Activated naive CD8-positive, alpha-beta T cell treated with anti-CD3 and anti-CD28 coated beads, Interleukin-2, amount 50 U/mL, for 24 hours (primary cell): Measurements from ENCODE around the gene LUZP2.

Experiments
- ATAC-seq: fragments of 150-1000 bp; cut with Tn5 transposase; one replicate; pipeline ENCODE4 v1.10.0; 2021
- DNase-seq: peaks from one replicate; pipeline ENCODE4 v3.0.0; 2021
- H3K27ac Mint-ChIP-seq: one replicate; pipeline ENCODE4 v1.8.0; 2021; ENCODE audit warnings: mild to moderate bottlenecking, mixed read lengths
- H3K27me3 Mint-ChIP-seq: one replicate; pipeline ENCODE4 v1.8.0; 2021; ENCODE audit warnings: mixed read lengths
- H3K36me3 Mint-ChIP-seq: one replicate; pipeline ENCODE4 v1.8.0; 2021; ENCODE audit warnings: low read depth, mixed read lengths
- H3K4me1 Mint-ChIP-seq: one replicate; pipeline ENCODE4 v1.8.0; 2021; ENCODE audit warnings: mixed read lengths
- H3K4me3 Mint-ChIP-seq: one replicate; pipeline ENCODE4 v1.8.0; 2021; ENCODE audit warnings: mild to moderate bottlenecking, moderate library complexity, mixed read lengths
- H3K9me3 Mint-ChIP-seq: one replicate; pipeline ENCODE4 v1.8.0; 2021; ENCODE audit warnings: mixed read lengths

Gene LUZP2

GRCh38 chr11:24516638-24517037, 19.8 kb downstream of the LUZP2 start:
- DNase-seq (no peak), ATAC-seq (no peak)
- no peaks in the 10 kb centered on the region for H3K4me1 Mint-ChIP-seq
- no peak overlapping the region for H3K27ac Mint-ChIP-seq
- H3K27me3 Mint-ChIP-seq = no peaks in the 10 kb centered on the region
- H3K4me3 Mint-ChIP-seq = no peak overlapping the region
- peaks cover 7% of the 10 kb centered on the region for H3K9me3 Mint-ChIP-seq
- no peaks in the 10 kb centered on the region for H3K36me3 Mint-ChIP-seq

- Mint-ChIP-seq H3K27ac (no peak overlapping the region), H3K36me3 (no peaks in the 10 kb centered on the region), H3K4me1 (no peaks in the 10 kb centered on the region), H3K4me3 (no peak overlapping the region), H3K9me3 (peaks cover 4% of the 10 kb centered on the region), H3K27me3 (no peaks in the 10 kb centered on the region)
- no peak for DNase-seq
- ATAC-seq = no peak
Observed at GRCh38 chr11:24521601-24522000, 24.7 kb downstream of the LUZP2 start.

GRCh38 chr11:24524156-24524555, 27.3 kb downstream of the LUZP2 start:
- DNase-seq (no peak), ATAC-seq (no peak)
- no peaks in the 10 kb centered on the region for H3K27me3 Mint-ChIP-seq
- no peak overlapping the region for H3K4me3 Mint-ChIP-seq
- H3K9me3 Mint-ChIP-seq = peaks cover 4% of the 10 kb centered on the region
- H3K4me1 Mint-ChIP-seq = no peaks in the 10 kb centered on the region
- H3K27ac Mint-ChIP-seq = no peak overlapping the region
- no peaks in the 10 kb centered on the region for H3K36me3 Mint-ChIP-seq

- ATAC-seq (no peak), DNase-seq (no peak)
- Mint-ChIP-seq H3K27me3 (no peaks in the 10 kb centered on the region), H3K4me1 (no peaks in the 10 kb centered on the region), H3K27ac (no peak overlapping the region), H3K9me3 (peaks cover 16% of the 10 kb centered on the region), H3K4me3 (no peak overlapping the region), H3K36me3 (no peaks in the 10 kb centered on the region)
Observed at GRCh38 chr11:24531528-24531927, 34.7 kb downstream of the LUZP2 start.

GRCh38 chr11:24543771-24544170, 46.9 kb downstream of the LUZP2 start:
- no peak for ATAC-seq

GRCh38 chr11:24556693-24557092, 59.8 kb downstream of the LUZP2 start:
- Mint-ChIP-seq H3K36me3 (no peaks in the 10 kb centered on the region), H3K4me3 (no peak overlapping the region), H3K4me1 (no peaks in the 10 kb centered on the region), H3K9me3 (peaks cover 9% of the 10 kb centered on the region), H3K27me3 (no peaks in the 10 kb centered on the region), H3K27ac (no peak overlapping the region)
- DNase-seq = no peak
- ATAC-seq = no peak

More at GRCh38 chr11:24543771-24544170, 46.9 kb downstream of the LUZP2 start:
- no peaks in the 10 kb centered on the region for H3K36me3 Mint-ChIP-seq
- no peak overlapping the region for H3K27ac Mint-ChIP-seq
- no peaks in the 10 kb centered on the region for H3K27me3 Mint-ChIP-seq
- H3K9me3 Mint-ChIP-seq = peaks cover 11% of the 10 kb centered on the region
- no peak for DNase-seq
- no peaks in the 10 kb centered on the region for H3K4me1 Mint-ChIP-seq
- no peak overlapping the region for H3K4me3 Mint-ChIP-seq

- peaks cover 9% of the 10 kb centered on the region for H3K9me3 Mint-ChIP-seq
- H3K4me3 Mint-ChIP-seq = no peak overlapping the region
- no peak for DNase-seq
- no peak overlapping the region for H3K27ac Mint-ChIP-seq
- ATAC-seq = no peak
- H3K27me3 Mint-ChIP-seq = no peaks in the 10 kb centered on the region
- no peaks in the 10 kb centered on the region for H3K4me1 Mint-ChIP-seq
- H3K36me3 Mint-ChIP-seq = no peaks in the 10 kb centered on the region
Observed at GRCh38 chr11:24559315-24559714, 62.5 kb downstream of the LUZP2 start.

GRCh38 chr11:24560324-24560723, 63.5 kb downstream of the LUZP2 start:
- H3K27ac Mint-ChIP-seq = no peak overlapping the region
- no peaks in the 10 kb centered on the region for H3K4me1 Mint-ChIP-seq
- no peaks in the 10 kb centered on the region for H3K36me3 Mint-ChIP-seq
- no peak overlapping the region for H3K4me3 Mint-ChIP-seq
- ATAC-seq (no peak), DNase-seq (no peak)
- H3K9me3 Mint-ChIP-seq = peaks cover 9% of the 10 kb centered on the region
- H3K27me3 Mint-ChIP-seq = no peaks in the 10 kb centered on the region

- H3K27ac Mint-ChIP-seq = no peak overlapping the region
- no peaks in the 10 kb centered on the region for H3K9me3 Mint-ChIP-seq
- ATAC-seq (no peak), DNase-seq (no peak)
- H3K27me3 Mint-ChIP-seq = no peaks in the 10 kb centered on the region
- no peak overlapping the region for H3K4me3 Mint-ChIP-seq
- H3K36me3 Mint-ChIP-seq = no peaks in the 10 kb centered on the region
- H3K4me1 Mint-ChIP-seq = no peaks in the 10 kb centered on the region
Observed at GRCh38 chr11:24567380-24567779, 70.5 kb downstream of the LUZP2 start.

GRCh38 chr11:24572376-24572775, 75.5 kb downstream of the LUZP2 start:
- Mint-ChIP-seq H3K9me3 (peaks cover 7% of the 10 kb centered on the region), H3K27ac (no peak overlapping the region), H3K4me3 (no peak overlapping the region), H3K4me1 (no peaks in the 10 kb centered on the region), H3K36me3 (no peaks in the 10 kb centered on the region), H3K27me3 (no peaks in the 10 kb centered on the region)
- no peak for ATAC-seq
- no peak for DNase-seq

GRCh38 chr11:24574461-24574860, 77.6 kb downstream of the LUZP2 start:
- H3K4me3 Mint-ChIP-seq = no peak overlapping the region
- DNase-seq (no peak), ATAC-seq (no peak)
- H3K27me3 Mint-ChIP-seq = no peaks in the 10 kb centered on the region
- no peak overlapping the region for H3K27ac Mint-ChIP-seq
- no peaks in the 10 kb centered on the region for H3K4me1 Mint-ChIP-seq
- H3K9me3 Mint-ChIP-seq = peaks cover 7% of the 10 kb centered on the region
- no peaks in the 10 kb centered on the region for H3K36me3 Mint-ChIP-seq

- Mint-ChIP-seq H3K4me3 (no peak overlapping the region), H3K36me3 (no peaks in the 10 kb centered on the region), H3K27me3 (no peaks in the 10 kb centered on the region), H3K4me1 (no peaks in the 10 kb centered on the region), H3K27ac (no peak overlapping the region), H3K9me3 (peaks cover 7% of the 10 kb centered on the region)
- DNase-seq (no peak), ATAC-seq (no peak)
Observed at GRCh38 chr11:24575392-24575791, 78.5 kb downstream of the LUZP2 start.

GRCh38 chr11:24585192-24585591, 88.3 kb downstream of the LUZP2 start:
- H3K4me3 Mint-ChIP-seq = no peak overlapping the region
- no peaks in the 10 kb centered on the region for H3K27me3 Mint-ChIP-seq
- H3K27ac Mint-ChIP-seq = no peak overlapping the region
- ATAC-seq (no peak), DNase-seq (no peak)
- no peaks in the 10 kb centered on the region for H3K36me3 Mint-ChIP-seq
- H3K4me1 Mint-ChIP-seq = no peaks in the 10 kb centered on the region
- peaks cover 8% of the 10 kb centered on the region for H3K9me3 Mint-ChIP-seq

GRCh38 chr11:24587635-24588034, 90.8 kb downstream of the LUZP2 start:
- no peak for DNase-seq
- H3K9me3 Mint-ChIP-seq = peaks cover 5% of the 10 kb centered on the region
- no peaks in the 10 kb centered on the region for H3K27me3 Mint-ChIP-seq
- no peaks in the 10 kb centered on the region for H3K36me3 Mint-ChIP-seq
- H3K4me1 Mint-ChIP-seq = no peaks in the 10 kb centered on the region
- no peak overlapping the region for H3K4me3 Mint-ChIP-seq
- ATAC-seq = no peak
- H3K27ac Mint-ChIP-seq = no peak overlapping the region

- H3K27me3 Mint-ChIP-seq = no peaks in the 10 kb centered on the region
- H3K4me1 Mint-ChIP-seq = no peaks in the 10 kb centered on the region
- no peak overlapping the region for H3K27ac Mint-ChIP-seq
- DNase-seq (no peak), ATAC-seq (no peak)
- peaks cover 4% of the 10 kb centered on the region for H3K9me3 Mint-ChIP-seq
- H3K36me3 Mint-ChIP-seq = no peaks in the 10 kb centered on the region
- no peak overlapping the region for H3K4me3 Mint-ChIP-seq
Observed at GRCh38 chr11:24588081-24588480, 91.2 kb downstream of the LUZP2 start.

GRCh38 chr11:24589064-24589463, 92.2 kb downstream of the LUZP2 start:
- Mint-ChIP-seq H3K36me3 (no peaks in the 10 kb centered on the region), H3K27ac (no peak overlapping the region), H3K27me3 (no peaks in the 10 kb centered on the region), H3K4me1 (no peaks in the 10 kb centered on the region), H3K9me3 (no peaks in the 10 kb centered on the region), H3K4me3 (no peak overlapping the region)
- no peak for ATAC-seq
- DNase-seq = no peak
